ENCODE results near the gene PTTG1IP.
"Not testable (repeated sequence)": the region's sequence is repeated elsewhere in the genome, so short reads cannot be mapped to it uniquely, and the experiment has no call there.

PTTG1IP gene

DNA sequence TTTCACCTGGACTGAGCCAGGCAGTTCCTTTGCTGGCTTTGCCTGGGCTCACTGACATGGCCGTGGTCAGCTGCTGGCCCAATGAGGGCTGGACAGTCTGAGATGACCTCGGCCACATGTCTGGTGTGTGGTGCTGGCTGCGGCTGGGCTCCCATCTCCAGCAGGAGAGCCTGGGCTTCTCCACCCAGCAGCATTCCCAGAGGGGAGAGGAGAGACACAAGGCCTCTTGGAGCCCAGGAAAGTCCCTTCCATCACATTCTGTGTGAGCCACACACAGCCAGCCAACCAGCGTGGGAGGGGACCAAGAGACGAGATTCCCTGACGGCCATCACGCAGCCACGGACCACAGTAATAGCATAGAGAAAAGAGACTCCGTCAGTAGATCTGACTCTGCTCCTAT is 34.5 kb downstream of the PTTG1IP start:
- DNase-seq, result no peak

DNA sequence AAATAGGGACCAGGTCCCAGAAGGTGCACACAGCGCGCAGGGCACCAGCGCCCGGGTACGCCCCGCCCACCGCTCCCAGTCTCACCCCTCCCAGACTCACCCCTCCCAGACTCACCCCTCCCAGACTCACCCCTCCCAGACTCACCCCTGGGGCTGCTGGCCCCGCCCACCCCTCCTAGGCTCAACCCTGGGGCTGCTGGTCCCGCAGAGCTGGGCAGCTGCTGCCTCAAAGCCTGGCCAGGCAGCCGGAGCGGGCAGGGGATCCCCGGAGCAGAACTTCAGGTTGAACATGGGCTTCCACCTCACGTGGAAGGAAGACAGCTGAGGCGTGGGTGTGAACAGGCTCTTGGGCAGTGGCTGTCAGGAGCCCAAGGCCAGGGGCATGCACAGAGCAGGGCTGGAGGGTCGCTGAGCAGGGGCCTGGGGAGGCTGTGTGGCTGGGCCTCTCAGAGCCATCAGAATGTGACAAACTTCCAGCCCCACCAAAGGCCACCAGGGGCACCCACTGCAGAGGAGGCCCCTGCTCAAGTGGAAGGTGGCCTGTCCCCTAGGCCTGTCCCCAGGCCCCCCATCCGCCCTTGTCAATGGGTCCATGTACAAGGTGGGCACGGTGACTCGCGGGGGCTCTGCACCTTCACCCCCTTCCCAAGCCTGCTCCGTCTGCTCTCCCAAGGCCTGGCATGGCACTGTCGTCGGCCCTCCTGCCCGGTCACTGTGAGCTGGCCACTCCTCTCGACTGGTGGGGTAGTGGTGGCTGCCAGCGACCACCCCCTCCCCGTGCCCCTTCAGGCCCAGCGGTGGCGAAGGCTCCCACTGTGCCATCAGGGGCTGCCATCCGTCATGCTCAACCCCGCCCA is 35.2 kb downstream of the PTTG1IP start:
- DNase-seq, result no peak

DNA sequence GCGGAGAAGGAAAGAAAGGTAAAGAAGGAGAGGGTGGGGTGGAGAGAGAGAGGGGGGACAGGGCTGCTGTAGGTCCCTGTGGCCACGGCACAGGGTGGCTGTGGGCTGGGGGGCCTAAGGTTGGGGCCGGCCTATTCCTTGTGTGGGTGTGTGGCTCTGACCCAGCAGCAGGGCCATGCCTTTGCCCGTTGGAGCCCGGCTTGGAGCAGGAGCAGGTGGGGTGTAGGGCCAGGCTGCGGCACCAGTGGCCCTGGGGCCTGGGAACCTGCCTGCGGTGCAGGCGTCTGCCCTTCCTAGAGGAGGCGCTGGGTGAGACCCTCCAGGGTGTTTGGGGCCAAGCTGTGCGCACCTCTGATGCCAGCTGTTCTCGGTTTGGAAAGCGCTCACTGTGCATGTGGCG is 36.0 kb downstream of the PTTG1IP start:
- no peak for DNase-seq

DNA sequence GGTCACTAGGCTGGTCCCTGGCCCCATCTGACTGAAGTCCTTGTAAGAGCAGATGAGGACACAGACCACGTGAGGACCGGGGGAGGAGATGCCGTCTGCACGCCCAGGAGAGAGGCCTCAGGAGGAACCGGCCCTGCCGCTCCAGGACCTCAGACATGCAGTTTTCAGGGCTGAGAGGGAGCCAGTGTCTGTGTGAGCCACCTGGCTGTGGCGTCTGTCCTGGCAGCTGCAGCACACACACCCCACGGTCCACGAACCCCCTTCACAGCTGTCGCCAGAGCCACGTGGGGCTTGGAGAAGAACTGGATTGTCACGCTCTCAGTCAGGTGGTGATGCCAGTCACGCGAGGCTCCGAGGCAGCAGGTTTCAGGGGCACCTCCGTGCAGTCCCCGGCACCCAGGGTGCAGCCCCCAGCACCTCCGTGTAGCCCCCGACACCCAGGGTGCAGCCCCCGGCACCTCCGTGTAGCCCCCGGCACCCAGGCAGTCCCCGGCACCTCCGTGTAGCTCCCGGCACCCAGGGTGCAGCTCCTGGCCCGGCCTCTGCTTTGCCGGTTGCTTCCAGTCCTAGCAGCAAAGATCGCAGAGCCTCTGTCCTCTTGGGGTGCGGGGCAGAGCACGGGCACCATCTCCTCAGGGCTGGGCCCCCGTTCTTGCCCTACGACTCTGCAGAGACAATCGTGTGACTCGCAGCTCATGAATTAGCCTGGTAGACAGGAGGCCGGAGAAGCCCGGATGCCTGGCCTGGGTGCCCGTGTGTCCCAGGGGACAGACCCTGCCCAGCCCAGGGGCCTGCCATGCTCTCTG is 36.6 kb downstream of the PTTG1IP start:
- no peak for DNase-seq

DNA sequence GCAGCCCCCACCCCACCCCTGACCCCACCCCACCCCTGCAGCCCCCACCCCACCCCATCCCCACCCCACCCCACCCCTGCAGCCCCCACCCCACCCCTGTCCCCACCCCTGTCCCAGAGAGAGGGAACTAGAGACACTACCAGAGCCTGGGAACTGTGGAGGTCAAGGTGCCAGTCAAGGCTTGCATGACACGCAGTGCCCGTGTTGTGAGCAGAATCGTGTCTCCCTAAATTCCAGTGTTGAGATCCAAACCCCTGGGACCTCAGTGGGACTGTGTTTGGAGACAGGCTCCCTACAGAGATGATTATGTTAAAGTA is 37.2 kb downstream of the PTTG1IP start:
- DNase-seq, result no peak

DNA sequence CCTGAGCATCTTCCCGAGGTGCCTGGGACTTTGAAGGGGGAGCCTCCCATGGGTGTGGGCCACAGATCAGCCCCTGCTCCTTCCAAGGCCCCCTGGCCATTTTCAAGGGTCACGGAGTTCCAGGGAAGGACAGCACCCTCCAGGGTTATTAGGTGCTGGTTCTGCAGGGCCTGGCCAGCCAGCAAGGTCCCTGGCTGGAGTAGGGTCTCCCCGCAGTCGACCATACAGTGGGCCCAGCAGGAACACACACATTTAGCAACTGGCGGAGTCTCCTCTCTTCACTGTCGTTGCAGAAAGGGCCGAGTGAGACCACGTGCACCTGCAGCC is 37.9 kb downstream of the PTTG1IP start:
- DNase-seq, result no peak

DNA sequence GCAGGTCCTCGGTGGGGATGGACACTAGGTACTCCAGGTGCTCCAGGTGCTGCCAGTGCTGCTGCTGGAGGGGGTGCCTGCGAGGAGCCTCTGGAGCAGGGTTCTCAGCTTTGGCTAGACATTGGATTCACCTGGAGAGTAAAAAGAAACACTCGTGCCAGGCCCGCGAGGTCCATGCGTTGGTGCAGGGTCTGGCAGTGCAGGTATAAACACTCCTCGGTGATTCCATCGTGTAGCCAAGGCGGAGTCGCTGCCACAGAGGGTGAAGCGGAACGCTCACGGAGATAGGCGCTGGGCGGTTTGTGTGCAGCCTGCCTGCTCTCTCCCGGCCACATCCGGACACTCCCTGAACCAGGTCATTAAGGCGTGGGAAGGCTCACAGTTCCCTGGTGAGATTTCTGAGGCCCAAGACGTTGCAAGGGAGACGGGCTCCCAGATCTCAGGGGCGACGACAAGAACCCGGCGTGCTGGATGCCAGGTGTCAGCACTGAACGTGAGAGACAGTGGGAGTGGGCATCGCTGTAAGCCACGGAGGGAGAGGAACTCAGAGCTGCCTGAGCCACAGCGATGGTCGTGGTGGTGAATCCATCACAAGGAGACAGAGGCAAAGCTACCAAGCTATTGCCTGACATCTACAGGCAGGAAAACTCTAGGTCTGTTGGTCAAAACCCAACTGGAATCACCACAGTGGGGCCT is 38.4 kb downstream of the PTTG1IP start:
- no peak for DNase-seq

DNA sequence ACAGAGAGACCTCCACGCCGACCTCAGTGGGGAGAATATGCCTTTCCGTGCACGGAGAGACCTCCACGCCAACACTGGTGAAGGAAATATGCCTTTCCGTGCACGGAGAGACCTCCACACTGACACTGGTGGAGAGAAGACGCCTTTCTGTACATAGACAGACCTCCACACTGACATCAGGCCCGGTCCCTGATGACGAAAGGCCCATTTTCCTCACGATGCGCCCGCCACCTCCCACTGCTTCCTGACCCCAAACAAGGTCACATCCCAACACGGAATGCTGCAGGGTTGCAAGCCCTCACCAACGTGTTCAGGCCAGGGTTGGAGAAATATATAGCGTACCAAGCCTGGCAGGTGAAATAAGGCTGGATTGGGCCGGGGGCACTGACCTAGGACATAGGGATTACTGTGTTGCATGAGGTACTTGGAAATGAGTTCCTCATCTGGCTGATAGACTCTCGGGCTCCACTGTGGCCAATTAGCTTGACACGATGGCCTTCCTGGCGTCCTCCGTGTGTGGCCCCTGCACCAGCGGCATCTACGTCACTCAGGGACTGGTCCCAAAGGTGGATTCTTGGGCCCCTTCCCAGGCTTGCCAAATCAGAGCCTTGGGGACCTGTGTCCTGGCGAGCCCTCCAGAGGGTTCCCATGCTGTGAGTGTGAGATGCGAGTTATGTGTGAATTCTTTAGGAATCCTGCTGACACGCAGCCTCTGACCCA is 39.1 kb downstream of the PTTG1IP start:
- DNase-seq, result no peak

DNA sequence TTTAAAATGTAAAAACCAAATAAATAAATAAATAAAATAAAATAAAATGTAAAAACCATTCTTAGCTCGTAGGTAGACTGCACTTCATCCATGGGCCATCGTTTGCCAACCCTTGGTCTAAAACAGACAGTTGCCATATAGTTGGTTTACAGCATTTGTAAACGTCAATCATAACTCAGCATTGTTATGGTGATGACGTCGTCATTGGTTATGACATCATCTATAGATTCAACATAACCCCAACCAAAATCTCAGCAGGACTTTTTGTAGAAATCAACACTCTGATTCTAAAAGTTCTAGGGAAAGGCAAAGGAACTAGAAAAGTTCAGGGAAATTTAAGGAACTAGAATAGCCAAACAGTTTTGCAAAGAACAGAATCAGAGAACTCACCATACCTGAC is 39.8 kb downstream of the PTTG1IP start:
- DNase-seq, result no peak

DNA sequence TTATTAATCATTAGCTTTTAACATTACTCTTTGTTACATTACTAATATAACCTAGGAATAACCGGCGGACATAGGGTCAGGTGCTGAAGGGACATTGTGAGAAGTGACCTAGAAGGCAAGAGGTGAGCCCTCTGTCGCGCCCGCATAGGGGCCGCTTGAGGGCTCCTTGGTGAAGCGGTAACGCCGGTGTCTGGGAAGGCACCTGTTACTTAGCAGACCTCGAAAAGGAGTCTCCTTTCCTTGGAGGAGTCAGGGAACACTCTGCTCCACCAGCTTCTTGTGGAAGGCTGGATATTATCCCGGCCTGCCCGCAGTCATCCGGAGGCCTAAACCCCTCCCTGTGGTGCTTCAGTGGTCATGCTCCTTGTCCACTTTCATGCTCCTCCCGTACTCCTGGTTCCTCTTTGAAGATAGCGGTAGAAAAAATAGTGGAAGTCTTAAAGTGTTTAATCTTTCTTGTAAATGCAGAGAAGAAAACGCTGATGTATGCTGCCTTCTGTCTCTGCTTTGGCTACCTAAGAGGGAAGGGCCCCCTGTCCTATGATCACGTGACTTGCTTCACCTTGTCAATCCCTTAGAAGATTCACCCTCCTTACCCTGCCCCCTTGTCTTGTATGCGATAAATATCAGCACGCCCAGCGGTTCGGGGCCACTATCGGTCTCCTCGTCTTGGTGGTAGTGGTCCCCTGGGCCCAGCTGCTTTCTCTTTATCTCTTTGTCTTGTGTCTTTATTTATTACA is 40.8 kb downstream of the PTTG1IP start:
- DNase-seq, result not testable (repeated sequence)

DNA sequence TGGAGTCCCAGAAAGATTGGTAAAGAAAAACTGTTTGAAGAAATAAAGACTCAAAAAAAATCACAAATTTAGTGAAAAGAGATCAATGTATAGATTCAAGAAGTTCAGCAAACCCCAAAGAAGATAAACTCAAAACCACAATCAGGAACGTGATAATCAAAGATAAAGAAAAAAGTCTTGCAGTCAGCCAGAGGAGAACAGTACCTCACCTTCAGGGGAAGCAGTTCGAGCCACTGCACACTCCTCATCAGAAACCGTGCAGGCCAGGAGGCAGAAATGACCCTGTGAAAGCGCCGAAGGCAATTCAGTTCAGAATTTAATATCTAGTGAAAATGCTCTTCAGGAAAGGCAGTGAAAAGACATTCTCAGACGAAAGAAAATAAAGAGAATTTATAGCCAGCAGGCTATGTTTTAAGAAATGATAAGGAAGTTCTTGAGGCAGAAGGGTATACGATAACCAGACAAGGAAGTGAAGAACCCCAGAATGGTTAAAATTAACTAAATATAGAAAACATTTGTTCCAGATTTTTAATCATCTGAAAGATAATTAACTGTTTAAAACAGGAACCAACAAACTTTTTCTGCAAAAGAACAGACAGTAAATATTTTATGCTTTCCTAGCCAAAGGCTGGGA is 42.1 kb downstream of the PTTG1IP start:
- no peak for DNase-seq

DNA sequence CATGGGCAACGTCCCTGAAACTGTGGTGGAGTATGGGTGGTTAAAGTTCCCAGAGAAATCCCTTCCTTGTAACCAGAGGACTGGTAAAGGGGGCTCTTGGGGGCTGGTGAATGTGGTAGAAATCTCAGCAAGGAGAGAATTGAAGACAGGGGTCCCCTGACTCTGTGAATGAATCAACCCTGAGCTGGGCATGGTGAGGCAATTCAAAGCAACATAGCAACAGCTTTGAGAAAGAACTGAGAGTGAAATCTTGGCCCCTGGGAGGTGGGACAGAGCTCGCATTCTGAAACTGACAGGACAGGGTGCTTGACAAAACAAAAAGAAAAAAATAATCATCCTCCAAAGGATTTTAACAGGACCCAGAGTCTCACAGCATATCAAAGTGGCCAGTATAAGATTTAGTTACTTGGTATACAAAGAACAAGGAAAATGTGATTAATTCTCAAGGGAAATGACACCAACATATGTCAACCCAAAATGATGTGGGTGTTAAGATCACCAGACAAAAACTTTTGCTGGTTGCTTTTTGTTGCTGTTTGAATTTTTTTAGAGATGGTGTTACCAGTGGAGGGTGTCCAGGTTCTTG is 43.9 kb downstream of the PTTG1IP start:
- DNase-seq, result no peak

DNA sequence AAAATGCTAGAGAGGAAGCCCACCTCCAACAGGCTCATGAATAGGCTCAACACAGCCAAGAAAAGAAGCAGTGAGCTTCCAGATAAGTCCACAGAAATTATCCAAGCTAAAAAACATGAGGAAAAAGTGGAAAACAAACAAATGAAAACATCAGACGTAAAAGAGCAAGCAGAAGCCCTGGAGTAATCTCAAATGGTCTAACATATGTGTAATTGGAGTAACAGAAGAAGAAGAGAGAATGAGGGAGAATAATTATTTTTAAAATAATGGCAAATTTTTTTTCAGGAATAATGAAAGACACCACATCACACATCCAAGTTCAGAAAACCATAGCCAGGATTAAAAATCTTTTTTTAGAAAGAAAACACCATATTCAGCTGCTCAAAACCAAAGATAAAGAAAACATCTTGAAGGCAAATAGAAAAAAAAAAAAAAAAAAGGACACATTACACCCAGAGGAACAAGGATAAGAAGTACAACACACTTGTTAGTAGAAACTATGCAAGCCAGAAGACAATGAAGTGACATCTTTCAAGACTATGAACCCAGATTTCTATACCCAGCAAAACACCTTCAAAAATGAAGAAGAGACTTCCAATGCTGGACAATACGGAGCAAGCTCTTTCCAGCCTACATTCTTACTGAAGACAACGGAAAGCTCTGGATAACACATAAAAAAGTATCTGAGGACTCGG is 45.0 kb downstream of the PTTG1IP start:
- DNase-seq, result no peak

DNA sequence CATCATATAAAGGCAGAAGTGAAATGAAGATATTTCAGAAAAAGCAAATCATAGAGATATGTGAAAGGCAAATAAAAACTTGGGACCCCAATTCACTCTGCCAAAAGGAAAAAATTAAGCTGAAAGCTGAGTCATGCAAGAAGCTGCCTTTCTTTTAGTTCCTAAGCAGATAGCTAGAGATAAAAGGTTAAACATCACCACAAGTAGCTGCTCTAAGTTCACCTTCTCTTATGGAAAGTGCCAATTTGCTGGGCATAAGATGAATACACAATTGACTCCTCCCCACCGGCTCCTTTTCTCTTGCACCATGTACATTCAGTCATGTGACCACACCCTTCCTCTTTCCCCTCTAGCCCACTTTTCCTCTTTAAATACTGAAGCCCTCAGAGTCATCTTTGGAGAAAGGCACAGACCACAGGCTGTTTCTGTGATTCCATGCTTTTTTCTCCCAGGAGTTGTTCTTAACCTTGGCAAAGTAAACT is 50.3 kb downstream of the PTTG1IP start:
- DNase-seq, result no peak

DNA sequence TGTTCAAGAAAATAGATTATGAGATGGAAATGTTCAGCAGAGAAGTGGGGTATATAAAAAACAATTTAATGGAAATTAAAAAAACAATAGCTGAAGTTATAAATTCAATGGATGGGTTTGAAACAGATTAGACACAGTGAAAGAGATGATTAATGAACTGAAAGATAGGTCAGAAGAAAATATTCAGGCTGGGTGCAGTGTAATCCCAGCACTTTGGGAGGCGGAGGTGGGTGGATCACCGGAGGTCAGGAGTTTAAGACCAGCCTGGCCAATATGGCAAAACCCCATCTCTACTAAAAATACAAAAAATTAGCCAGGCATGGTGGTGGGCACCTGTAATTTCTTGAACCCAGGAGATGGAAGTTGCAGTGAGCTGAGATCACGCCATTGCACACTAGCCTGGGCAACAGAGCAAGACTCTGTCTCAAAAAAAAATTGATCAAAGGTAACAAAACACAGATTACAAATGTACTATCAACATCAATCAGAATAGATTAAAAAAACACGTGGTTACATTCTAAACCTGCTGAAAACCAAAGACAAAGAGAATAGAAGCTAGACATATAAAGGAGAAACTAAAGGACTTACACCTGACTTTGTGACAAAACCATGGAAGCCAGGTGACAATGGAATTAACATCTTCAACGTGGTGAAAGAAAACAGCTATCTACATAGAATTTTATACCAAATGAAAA is 50.9 kb downstream of the PTTG1IP start:
- DNase-seq, result no peak

DNA sequence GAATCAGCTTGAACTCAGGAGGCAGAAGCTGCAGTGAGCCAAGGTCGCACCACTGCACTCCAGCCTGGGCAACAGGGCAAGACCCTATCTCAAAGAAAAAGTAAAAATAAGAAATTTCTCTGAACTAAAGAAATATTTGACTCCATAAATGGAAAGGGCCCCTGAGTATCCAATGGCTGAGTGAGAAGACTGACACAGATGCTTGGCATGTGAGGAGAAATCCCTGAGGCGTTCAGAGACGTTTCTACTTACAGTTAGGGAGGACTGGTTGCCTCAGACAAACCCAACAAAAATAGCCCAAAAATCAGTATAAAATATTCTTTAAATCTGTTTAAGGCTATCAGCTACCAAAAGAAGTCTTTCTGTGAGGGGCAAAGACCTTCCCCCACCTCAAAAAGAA is 52.6 kb downstream of the PTTG1IP start:
- DNase-seq, result no peak

DNA sequence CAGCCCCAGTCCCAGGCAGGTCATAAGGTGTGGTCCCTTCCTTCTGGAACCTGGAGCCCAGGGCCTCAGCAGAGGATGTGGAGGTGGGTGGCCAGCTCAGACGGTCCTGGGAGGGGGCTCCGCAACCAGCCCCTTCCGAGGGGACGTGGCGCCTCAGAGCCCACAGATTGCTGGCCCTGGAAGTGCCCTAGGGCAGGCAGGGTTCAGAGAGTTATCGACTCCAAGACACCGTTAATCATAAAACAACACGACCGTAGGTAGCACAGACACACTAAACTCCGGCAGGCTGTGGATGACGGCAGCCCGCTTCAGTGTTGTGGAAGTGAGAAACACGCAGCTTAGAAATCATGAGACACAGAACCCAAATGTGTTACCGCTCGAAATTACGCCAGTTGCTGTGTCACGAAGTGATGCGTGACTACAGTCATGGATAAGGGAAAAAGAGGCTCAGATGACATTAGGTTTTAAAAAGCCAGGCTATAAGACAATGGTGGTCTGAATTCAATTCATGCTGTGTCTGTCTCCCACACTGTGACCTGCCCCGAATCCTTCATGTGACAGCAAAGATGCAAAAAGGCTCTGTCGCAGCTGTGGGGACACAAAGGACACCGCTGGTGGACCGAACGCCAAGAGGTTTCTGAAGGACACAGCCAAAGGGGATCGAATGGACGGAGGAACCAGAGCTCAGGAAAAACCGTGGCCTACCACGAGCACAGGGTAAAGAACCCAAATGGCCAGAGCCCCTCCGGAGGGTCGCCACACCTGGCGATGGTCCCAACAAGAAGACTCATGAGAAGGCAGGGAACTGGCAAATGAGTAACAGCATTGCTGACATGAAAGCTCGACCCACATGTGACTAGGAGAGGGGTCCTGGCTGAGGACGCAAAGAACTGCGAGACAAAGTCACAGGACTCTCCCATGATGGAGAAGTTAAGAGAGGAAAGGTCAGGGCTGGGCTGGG is 53.9 kb downstream of the PTTG1IP start:
- DNase-seq, result no peak

DNA sequence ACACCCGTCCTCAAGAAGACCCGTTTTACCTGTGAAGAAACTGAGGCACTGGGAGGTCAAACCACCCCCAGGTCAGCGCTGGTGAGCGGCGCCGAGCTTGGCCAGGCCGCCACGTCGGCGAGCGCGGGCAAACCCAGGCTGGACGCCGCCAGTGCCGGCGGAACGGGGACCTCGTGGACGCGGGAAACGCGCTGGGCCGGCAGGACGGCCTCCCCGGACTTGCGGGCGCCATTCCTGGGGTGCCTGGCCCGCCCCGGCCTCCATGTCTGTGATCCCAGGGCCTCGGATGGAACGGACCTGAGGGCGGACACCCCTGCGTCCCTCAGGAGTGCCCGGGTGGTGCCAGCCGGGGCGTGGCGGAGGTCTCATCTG is 54.9 kb downstream of the PTTG1IP start:
- DNase-seq, result no peak

Data from CD4-positive, alpha-beta T cell treated with Interleukin-17A for 4 hours (primary cell).